Suprapubic skin (tissue), 3 donors: ENCODE results near the gene MT1A.

Experiments used
- CTCF ChIP-seq, 2 donors: fragments of 200-600 bp in 1 of 2; fragments of 450-650 bp in 1 of 2; sonication (generic) in 1 of 2; IDR thresholded peaks; one replicate each; pipeline ENCODE4 v1.5.1; 2016 to 2019; ENCODE audit warnings: antibody characterized with exemption in 2 of 2, mild to moderate bottlenecking in 1 of 2, moderate library complexity in 1 of 2
- EP300 ChIP-seq: sonication (generic); formaldehyde crosslinking; IDR thresholded peaks from one replicate; pipeline ENCODE4 v1.6.1; 2017; ENCODE audit warnings: antibody characterized with exemption

GRCh38 chr16:56649271-56649670, 10.8 kb downstream of the MT1A start:
- TF ChIP-seq CTCF (IDR thresholded peaks at IDR 0.05): no peak
- no peak for TF ChIP-seq EP300
